Mononuclear cell (primary cell): ENCODE results near the gene PTPRK. TPM values are rescaled to one million over a fixed set of nuclear protein-coding genes. Genes with fewer than 3 reads are reported as not detected.

Experiments used
- H3K27me3 ChIP-seq: 2 replicates; pipeline ENCODE4 v1.6.0; 2011; ENCODE audit warnings: low read length, control low read depth; ENCODE audit not compliant: insufficient read depth
- H3K4me1 ChIP-seq: 2 replicates; pipeline ENCODE4 v1.5.1; 2011; ENCODE audit warnings: mild to moderate bottlenecking, low read length, control low read depth; ENCODE audit not compliant: insufficient read depth
- H3K4me3 ChIP-seq: 2 replicates; pipeline ENCODE4 v1.5.1; 2011; ENCODE audit warnings: mild to moderate bottlenecking, low read length, moderate library complexity
- H3K9me3 ChIP-seq: 2 replicates; pipeline ENCODE4 v1.5.1; 2011; ENCODE audit warnings: low read depth, mild to moderate bottlenecking, control low read depth, low read length
- total RNA-seq: library from RNA; depleted of rRNA; stranded (reverse); fragments of >200 nt; gene quantifications from one replicate; pipeline ENCODE4 v1.2.3, GENCODE V29; 2012

The PTPRK gene
- total RNA-seq, 1 donor: 3.4 TPM

GRCh38 chr6:128379577-128379976, 140.8 kb downstream of the PTPRK start:
- no peaks in the 10 kb centered on the region for H3K4me1 ChIP-seq
- H3K9me3 ChIP-seq: no peaks in the 10 kb centered on the region
- no peaks in the 10 kb centered on the region for H3K27me3 ChIP-seq
- no peak overlapping the region for H3K4me3 ChIP-seq

- Histone ChIP-seq H3K9me3 (no peaks in the 10 kb centered on the region), H3K4me3 (no peak overlapping the region), H3K4me1 (no peaks in the 10 kb centered on the region), H3K27me3 (no peaks in the 10 kb centered on the region)
These were observed 143.4 kb downstream of the PTPRK start for GRCh38 chr6:128376952-128377503.

- H3K9me3 ChIP-seq: no peaks in the 10 kb centered on the region
- no peaks in the 10 kb centered on the region for H3K4me1 ChIP-seq
- no peaks in the 10 kb centered on the region for H3K27me3 ChIP-seq
- no peak overlapping the region for H3K4me3 ChIP-seq
These were observed 149.3 kb downstream of the PTPRK start for GRCh38 chr6:128371136-128371535.

GRCh38 chr6:128370072-128370471, 150.3 kb downstream of the PTPRK start:
- H3K9me3 ChIP-seq: no peaks in the 10 kb centered on the region
- no peak overlapping the region for H3K4me3 ChIP-seq
- H3K4me1 ChIP-seq: no peaks in the 10 kb centered on the region
- H3K27me3 ChIP-seq: no peaks in the 10 kb centered on the region

GRCh38 chr6:128368213-128368944, 152.0 kb downstream of the PTPRK start:
- Histone ChIP-seq H3K4me1 (no peaks in the 10 kb centered on the region), H3K27me3 (no peaks in the 10 kb centered on the region), H3K4me3 (no peak overlapping the region), H3K9me3 (no peaks in the 10 kb centered on the region)

- Histone ChIP-seq H3K27me3 (no peaks in the 10 kb centered on the region), H3K9me3 (no peaks in the 10 kb centered on the region), H3K4me1 (no peaks in the 10 kb centered on the region), H3K4me3 (no peak overlapping the region)
These were observed 153.0 kb downstream of the PTPRK start for GRCh38 chr6:128367437-128367836.

- Histone ChIP-seq H3K4me3 (no peak overlapping the region), H3K27me3 (no peaks in the 10 kb centered on the region), H3K9me3 (no peaks in the 10 kb centered on the region), H3K4me1 (no peaks in the 10 kb centered on the region)
These were observed 154.8 kb downstream of the PTPRK start for GRCh38 chr6:128365520-128366160.

- no peak overlapping the region for H3K4me3 ChIP-seq
- no peaks in the 10 kb centered on the region for H3K9me3 ChIP-seq
- H3K4me1 ChIP-seq: no peaks in the 10 kb centered on the region
- no peaks in the 10 kb centered on the region for H3K27me3 ChIP-seq
These were observed 155.5 kb downstream of the PTPRK start for GRCh38 chr6:128364766-128365519.

- H3K27me3 ChIP-seq: no peaks in the 10 kb centered on the region
- H3K4me1 ChIP-seq: no peaks in the 10 kb centered on the region
- H3K4me3 ChIP-seq: no peak overlapping the region
- H3K9me3 ChIP-seq: no peaks in the 10 kb centered on the region
These were observed 157.2 kb downstream of the PTPRK start for GRCh38 chr6:128363020-128363813.

GRCh38 chr6:128361378-128361777, 159.0 kb downstream of the PTPRK start:
- Histone ChIP-seq H3K4me1 (no peaks in the 10 kb centered on the region), H3K4me3 (no peak overlapping the region), H3K27me3 (no peaks in the 10 kb centered on the region), H3K9me3 (no peaks in the 10 kb centered on the region)

GRCh38 chr6:128358244-128358776, 162.1 kb downstream of the PTPRK start:
- Histone ChIP-seq H3K9me3 (no peaks in the 10 kb centered on the region), H3K4me1 (no peaks in the 10 kb centered on the region), H3K27me3 (no peaks in the 10 kb centered on the region), H3K4me3 (no peak overlapping the region)

GRCh38 chr6:128357392-128358130, 162.8 kb downstream of the PTPRK start:
- no peaks in the 10 kb centered on the region for H3K9me3 ChIP-seq
- no peaks in the 10 kb centered on the region for H3K27me3 ChIP-seq
- no peaks in the 10 kb centered on the region for H3K4me1 ChIP-seq
- H3K4me3 ChIP-seq: no peak overlapping the region

- no peaks in the 10 kb centered on the region for H3K9me3 ChIP-seq
- no peaks in the 10 kb centered on the region for H3K27me3 ChIP-seq
- H3K4me3 ChIP-seq: no peak overlapping the region
- no peaks in the 10 kb centered on the region for H3K4me1 ChIP-seq
These were observed 168.0 kb downstream of the PTPRK start for GRCh38 chr6:128352366-128352765.

GRCh38 chr6:128351255-128351514, 169.2 kb downstream of the PTPRK start:
- H3K27me3 ChIP-seq: peaks cover 2% of the 10 kb centered on the region
- no peaks in the 10 kb centered on the region for H3K4me1 ChIP-seq
- H3K9me3 ChIP-seq: no peaks in the 10 kb centered on the region
- H3K4me3 ChIP-seq: no peak overlapping the region
